Measurements from ENCODE around the gene SH3GL1. TPM values are rescaled to one million over a fixed set of nuclear protein-coding genes. Genes with fewer than 3 reads are reported as not detected.

The SH3GL1 gene
- polyA plus RNA-seq, 2 of the 4 experiments (the other 2 are of a cell fraction) = 20.1 to 34.7 TPM

GRCh38 chr19:4373601-4374497 is 26.5 kb downstream of the SH3GL1 start:
- CTCF ChIA-PET = interaction anchor here (1.8 to 4.9 kb wide), 6 partner anchors 11 to 27 kb away, joined by 6 to 45 read pairs (median 9); partner anchors contain the start of genes CHAF1A and SH3GL1
- POLR2A ChIA-PET = interaction anchor here (0.9 kb wide), 1 partner anchor 29 kb away, joined by 3 read pairs; the partner anchor contains the start of gene CHAF1A
- 86% methylated on average over 16 of the region's 25 CpGs for WGBS (ENCODE audit: missing lambda C conversion rate)
- no peak for ATAC-seq
- DNase-seq (ENCODE audit: low read depth in 1 of 2, low spot score in 1 of 2) = no peak
- H3K4me2 ChIP-seq = peak overlapping the region; percentile 86
- no peaks in the 10 kb centered on the region for H3K9me3 ChIP-seq
- no peak for FAIRE-seq
- TF ChIP-seq RARB (CRISPR knock-in tag; IDR thresholded peaks at IDR 0.05) = no peak
- no peak for TF ChIP-seq ESRRA (IDR thresholded peaks at IDR 0.05; ENCODE audit: borderline replicate concordance, low read length)
- no peak for TF ChIP-seq POLR2A (IDR thresholded peaks at IDR 0.05; ENCODE audit: low read length)
- TF ChIP-seq CTCF (IDR thresholded peaks at IDR 0.05) = no peak
- no peak for TF ChIP-seq REST (IDR thresholded peaks at IDR 0.05)
- no peak for TF ChIP-seq KDM1A (IDR thresholded peaks at IDR 0.05; ENCODE audit: low read depth)
- TF ChIP-seq EHMT2 (IDR thresholded peaks at IDR 0.05; ENCODE audit: low read depth) = no peak
- TF ChIP-seq CHD2 (IDR thresholded peaks at IDR 0.05; ENCODE audit: low read length, partially characterized antibody) = no peak
- TF ChIP-seq GATA3 (IDR thresholded peaks at IDR 0.05; ENCODE audit: borderline replicate concordance) = no peak
- TF ChIP-seq RFX5 (IDR thresholded peaks at IDR 0.05) = no peak
- TF ChIP-seq MAFK (IDR thresholded peaks at IDR 0.05; ENCODE audit: partially characterized antibody) = no peak
- TF ChIP-seq CEBPB (IDR thresholded peaks at IDR 0.05) = no peak
- no peak for TF ChIP-seq HOXA7 (CRISPR knock-in tag; IDR thresholded peaks at IDR 0.05)
- H3K4me1 ChIP-seq = peaks cover 61% of the 10 kb centered on the region
- peak overlapping the region; percentile 99 for H3K27ac ChIP-seq
- no peak overlapping the region for H3K4me3 ChIP-seq

- H3K4me2 ChIP-seq = no peak overlapping the region
- ChIA-PET POLR2A (no interaction called here), CTCF (interaction anchor here (1.4 to 2.0 kb wide), 3 partner anchors 10 to 27 kb away, joined by 6 to 8 read pairs (median 6); partner anchors contain the start of gene SH3GL1)
- 80% methylated on average over 2 of the region's 8 CpGs for WGBS (ENCODE audit: missing lambda C conversion rate)
- no peaks in the 10 kb centered on the region for H3K9me3 ChIP-seq
- peak overlapping the region; percentile 99; a peak in 5 of 6 replicates for H3K27ac ChIP-seq
- no peak for DNase-seq (ENCODE audit: low read depth in 1 of 2, low spot score in 1 of 2)
- FAIRE-seq = no peak
- no peak overlapping the region for H3K4me3 ChIP-seq
- H3K4me1 ChIP-seq = peaks cover 62% of the 10 kb centered on the region
- ATAC-seq = no peak
- TF ChIP-seq SMC3 (IDR thresholded peaks at IDR 0.05) (no peak), PBX3 (IDR thresholded peaks at IDR 0.05) (no peak), KDM1A (IDR thresholded peaks at IDR 0.05; ENCODE audit: low read depth) (no peak), BHLHE40 (IDR thresholded peaks at IDR 0.05; ENCODE audit: low read depth, low read length) (no peak), EP300 (IDR thresholded peaks at IDR 0.05) (no peak), SREBF2 (IDR thresholded peaks at IDR 0.05) (no peak), MAZ (IDR thresholded peaks at IDR 0.05; ENCODE audit: borderline replicate concordance, low read depth, low read length) (no peak), CHD4 (IDR thresholded peaks at IDR 0.05; ENCODE audit: borderline replicate concordance) (no peak), TP53 (CRISPR knock-in tag; IDR thresholded peaks at IDR 0.05) (no peak), MAX (IDR thresholded peaks at IDR 0.05) (no peak), E2F6 (IDR thresholded peaks at IDR 0.05; ENCODE audit: borderline replicate concordance, low read depth) (no peak), USF2 (IDR thresholded peaks at IDR 0.05) (no peak), GATA3 (IDR thresholded peaks at IDR 0.05; ENCODE audit: borderline replicate concordance) (no peak), RCOR1 (IDR thresholded peaks at IDR 0.05; ENCODE audit: low read depth, low read length) (no peak), TFCP2L1 (CRISPR knock-in tag; IDR thresholded peaks at IDR 0.05) (no peak), ESRRA (IDR thresholded peaks at IDR 0.05; ENCODE audit: borderline replicate concordance, low read length) (no peak), ZC3H11A (IDR thresholded peaks at IDR 0.05) (no peak)
Measured at GRCh38 chr19:4373013-4373367, 27.4 kb downstream of the SH3GL1 start.
